GM20000 (cell line): ENCODE data around the gene KCTD10.
"Not testable (repeated sequence)": the region's sequence is repeated elsewhere in the genome, so short reads cannot be mapped to it uniquely, and the experiment has no call there.

Experiments
- DNase-seq: peaks from one replicate; pipeline ENCODE4 v3.0.0; 2012; ENCODE audit warnings: low spot score
- CTCF ChIP-seq: IDR thresholded peaks from 2 replicates; pipeline ENCODE4 v1.5.1; 2012; ENCODE audit warnings: mild to moderate bottlenecking, control low read depth; ENCODE audit errors: extremely low read depth, missing control alignments

Gene KCTD10

GRCh38 chr12:109432842-109433304 lies 44.2 kb downstream of the KCTD10 start:
- TF ChIP-seq CTCF, result peak; percentile 92
- DNase-seq, result peak; percentile 67

- no peak for DNase-seq
- no peak for TF ChIP-seq CTCF
Observed at GRCh38 chr12:109432431-109432830, 44.7 kb downstream of the KCTD10 start.

DNA sequence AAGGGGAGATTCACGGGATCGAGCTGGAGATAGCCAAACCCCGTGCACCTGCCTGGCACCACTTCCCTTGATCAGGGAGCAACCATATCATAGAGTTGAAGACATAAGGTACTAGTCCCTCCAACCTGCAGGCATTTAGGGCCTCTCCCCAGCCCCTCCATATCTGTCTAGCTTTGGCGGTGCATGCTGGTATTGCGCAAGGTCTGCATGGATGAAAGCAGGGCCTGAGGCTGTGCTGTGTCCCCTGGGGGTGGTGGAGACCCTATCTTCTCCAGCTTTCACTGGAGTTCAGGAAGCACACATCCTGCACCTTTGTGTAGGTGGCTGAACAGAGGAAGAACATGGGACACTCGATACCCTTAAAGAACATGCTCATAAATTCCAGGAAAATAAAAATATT lies 46.9 kb downstream of the KCTD10 start:
- no peak for DNase-seq
- TF ChIP-seq CTCF, result no peak

GRCh38 chr12:109428804-109429203 lies 48.3 kb downstream of the KCTD10 start:
- DNase-seq, result not testable (repeated sequence)

GRCh38 chr12:109428037-109428629 lies 49.0 kb downstream of the KCTD10 start:
- peak; percentile 80 for DNase-seq
- TF ChIP-seq CTCF, result peak; percentile 95

GRCh38 chr12:109423392-109423791 lies 53.7 kb downstream of the KCTD10 start:
- no peak for DNase-seq
- no peak for TF ChIP-seq CTCF

- TF ChIP-seq CTCF, result no peak
- no peak for DNase-seq
Observed at GRCh38 chr12:109422251-109422650, 54.8 kb downstream of the KCTD10 start.

DNA sequence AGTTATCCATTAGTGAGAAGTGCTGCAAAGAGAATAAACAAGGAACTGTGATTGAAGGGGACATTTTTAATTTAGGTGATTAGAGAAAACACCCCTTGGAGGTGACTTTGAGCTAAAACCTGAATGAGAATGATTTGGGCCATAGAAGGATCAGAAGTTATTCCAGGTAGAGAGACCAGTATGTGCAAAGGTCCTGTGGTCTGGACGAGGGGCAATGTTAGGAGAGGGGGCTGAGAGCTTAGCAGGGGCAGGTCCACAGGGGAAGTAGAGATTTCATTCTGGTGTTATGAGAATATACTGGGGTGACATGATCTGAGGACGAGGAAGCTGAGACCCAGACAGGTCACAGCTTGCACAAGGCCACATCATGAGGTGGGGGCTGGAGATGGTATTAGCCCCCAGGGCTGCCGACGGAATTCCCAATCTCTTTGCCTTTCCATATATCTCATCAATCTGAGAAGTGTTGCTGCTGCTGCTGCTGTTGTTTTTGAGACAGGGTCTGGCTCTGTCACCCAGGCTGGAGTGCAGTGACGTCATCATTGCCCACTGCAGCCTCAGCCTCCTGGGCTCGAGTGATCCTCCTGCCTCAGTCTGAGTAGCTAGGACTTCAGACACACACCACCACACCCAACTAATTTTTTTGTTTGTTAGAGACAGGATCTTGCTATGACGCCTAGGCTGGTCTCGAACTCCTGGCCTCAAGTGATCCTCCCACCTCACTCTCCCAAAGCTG lies 55.6 kb downstream of the KCTD10 start:
- DNase-seq, result no peak
- TF ChIP-seq CTCF, result no peak
